SIG-M5 treated with dmso at 0.1 percent for 504 hours (cell line): ENCODE data around the gene DGCR2.
"Not testable (repeated sequence)": the region's sequence is repeated elsewhere in the genome, so short reads cannot be mapped to it uniquely, and the experiment has no call there.

ENCODE experiments used
- DNase-seq: peaks from one replicate; lab custom pipeline; 2025; ENCODE audit not compliant: unreplicated experiment; lab: John Stamatoyannopoulos, UW

DGCR2 gene

GRCh38 chr22:19122143-19122751, at the start of gene DGCR2:
Gene DGCR2, minus strand, starts transcription at chr22:19122412. Its CDS starts 206 bp downstream, at chr22:19122206.
- DNase-seq = peak; percentile 89

- DNase-seq = no peak
These were observed 47.7 kb upstream of the DGCR2 start for GRCh38 chr22:19169947-19170318.

- no peak for DNase-seq
These were observed 47.1 kb upstream of the DGCR2 start for GRCh38 chr22:19169002-19169946.

- no peak for DNase-seq
These were observed 46.1 kb upstream of the DGCR2 start for GRCh38 chr22:19168088-19168890.

GRCh38 chr22:19167106-19167869, 45.1 kb upstream of the DGCR2 start:
- no peak for DNase-seq

- no peak for DNase-seq
These were observed 44.2 kb upstream of the DGCR2 start for GRCh38 chr22:19166421-19166820.

GRCh38 chr22:19164425-19164824, 42.2 kb upstream of the DGCR2 start:
- no peak for DNase-seq

- not testable (repeated sequence) for DNase-seq
These were observed 36.4 kb upstream of the DGCR2 start for GRCh38 chr22:19158649-19159048.

GRCh38 chr22:19156109-19156508, 33.9 kb upstream of the DGCR2 start:
- DNase-seq = not testable (repeated sequence)

GRCh38 chr22:19152942-19153883, 31.0 kb upstream of the DGCR2 start:
- no peak for DNase-seq

GRCh38 chr22:19151329-19152191, 29.3 kb upstream of the DGCR2 start:
- DNase-seq = no peak

GRCh38 chr22:19150482-19151328, 28.5 kb upstream of the DGCR2 start:
- no peak for DNase-seq

GRCh38 chr22:19149991-19150390, 27.8 kb upstream of the DGCR2 start, which contains the start of gene GSC2:
Gene GSC2, minus strand, starts transcription at chr22:19150292. Its CDS starts 9 bp downstream, at chr22:19150283.
- no peak for DNase-seq

GRCh38 chr22:19149047-19149883, 27.1 kb upstream of the DGCR2 start:
- no peak for DNase-seq

- DNase-seq = no peak
These were observed 26.3 kb upstream of the DGCR2 start for GRCh38 chr22:19148417-19149046.

GRCh38 chr22:19147195-19147780, 25.1 kb upstream of the DGCR2 start:
- no peak for DNase-seq
